ENCODE measurements around the gene THSD8.

The THSD8 gene

DNA sequence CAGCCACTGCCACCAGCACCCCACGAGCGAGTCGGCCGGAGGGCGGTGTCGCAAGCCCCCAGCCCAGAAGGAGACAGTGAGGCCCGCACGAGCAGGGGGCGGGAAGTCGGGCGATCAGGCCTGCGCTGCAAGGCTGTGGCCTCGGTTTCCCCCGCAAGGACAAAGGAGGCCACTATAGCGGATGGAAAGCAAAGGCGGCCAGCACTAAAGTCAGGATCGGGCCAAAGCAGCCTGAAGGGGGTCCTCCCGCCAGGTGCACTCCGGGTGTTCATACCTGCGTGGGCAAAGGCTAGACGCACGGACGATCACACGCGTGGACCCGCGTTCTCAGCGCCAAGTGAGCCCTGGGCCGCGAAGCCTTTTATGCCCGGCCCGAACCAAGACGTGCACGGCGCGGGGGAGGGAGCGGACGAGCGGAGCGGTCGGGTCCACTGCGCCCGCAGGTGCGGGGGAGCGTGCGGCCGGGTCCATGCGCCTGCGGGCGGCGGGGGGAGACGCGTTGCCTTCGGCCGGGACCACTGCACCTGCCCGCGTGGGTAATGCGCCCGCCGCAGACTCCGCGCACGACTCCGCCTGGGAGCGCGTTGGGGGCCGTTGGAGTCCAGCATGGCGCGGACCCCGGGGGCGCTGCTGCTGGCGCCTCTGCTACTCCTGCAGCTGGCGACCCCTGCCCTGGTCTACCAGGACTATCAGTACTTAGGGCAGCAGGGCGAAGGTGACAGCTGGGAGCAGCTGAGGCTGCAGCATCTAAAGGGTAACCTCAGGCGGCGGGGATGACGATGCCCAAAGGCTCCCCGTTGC lies at the start of gene THSD8, which contains the start of gene PRDX2:
Gene THSD8, plus strand, starts transcription at position 604 of the 801 bp plus-strand sequence. Its CDS starts 3 bp downstream, at position 607.
Gene PRDX2, minus strand, starts transcription at position 335 of the 801 bp plus-strand sequence. CDS start 539 bp downstream, outside the sequence.
- DNase-seq (ENCODE audit: low read depth): no peak

DNA sequence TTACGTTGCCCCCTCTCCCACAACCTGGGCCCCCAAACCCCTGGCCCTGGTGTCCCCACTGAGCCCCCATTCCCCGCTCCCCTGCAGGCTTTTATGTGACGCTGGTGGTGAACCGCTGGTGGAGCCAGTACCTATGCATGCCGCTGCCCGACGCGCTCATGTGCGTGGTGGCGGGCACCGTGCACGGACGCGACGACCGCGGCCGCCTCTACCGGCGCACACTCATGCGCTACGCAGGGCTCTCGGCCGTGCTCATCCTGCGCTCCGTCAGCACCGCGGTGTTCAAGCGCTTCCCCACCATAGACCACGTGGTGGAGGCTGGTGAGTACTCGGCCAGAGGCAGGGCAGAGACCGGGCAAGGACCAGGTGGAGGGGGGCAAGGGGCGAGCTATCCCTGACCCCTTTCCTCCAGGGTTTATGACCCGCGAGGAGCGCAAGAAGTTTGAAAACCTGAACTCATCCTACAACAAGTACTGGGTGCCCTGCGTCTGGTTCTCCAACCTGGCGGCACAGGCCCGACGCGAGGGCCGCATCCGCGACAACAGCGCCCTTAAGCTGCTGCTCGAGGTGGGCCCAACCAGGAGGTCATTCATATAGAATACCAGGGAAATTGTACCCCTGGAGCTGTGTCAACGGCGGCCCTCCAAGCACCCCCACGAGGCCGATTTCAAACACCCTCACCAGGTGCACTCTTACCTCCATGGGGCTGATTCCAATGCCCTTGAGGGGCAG lies 47.2 kb upstream of the THSD8 start:
- no peak for DNase-seq (ENCODE audit: low read depth)

DNA sequence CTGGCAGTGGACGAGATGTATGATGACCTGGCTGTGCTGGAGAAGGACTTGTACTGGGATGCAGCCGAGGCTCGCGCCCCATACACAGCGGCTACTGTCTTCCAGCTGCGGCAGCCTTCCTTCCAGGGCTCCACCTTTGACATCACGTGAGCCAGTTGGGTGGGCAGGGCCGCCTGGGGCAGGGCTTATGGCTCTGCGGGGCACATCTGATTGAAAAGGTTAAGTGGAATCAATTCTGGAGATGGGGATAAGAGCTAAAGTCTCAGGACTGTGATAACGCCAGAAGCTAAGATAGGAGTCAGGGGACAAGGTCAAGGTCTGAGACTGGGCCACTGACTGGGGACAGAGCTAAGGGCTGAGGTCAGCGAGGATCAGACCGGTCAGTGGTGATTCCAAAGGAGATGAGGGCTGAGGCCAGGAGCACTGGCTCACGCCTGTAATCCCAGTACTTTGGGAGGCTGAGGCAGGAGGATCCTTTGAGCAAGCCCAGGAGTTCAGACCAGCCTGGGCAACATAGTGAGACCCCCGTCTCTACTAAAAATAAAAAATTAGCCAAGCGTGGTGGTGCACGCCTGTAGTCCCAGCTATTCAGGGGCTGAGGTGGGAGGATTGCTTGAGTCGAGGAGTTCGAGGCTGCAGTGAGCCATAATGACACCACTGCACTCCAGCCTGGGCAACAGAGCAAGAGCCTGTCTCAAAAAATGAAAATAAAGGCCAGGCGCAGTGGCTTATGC lies 45.6 kb upstream of the THSD8 start:
- no peak for DNase-seq (ENCODE audit: low read depth)

DNA sequence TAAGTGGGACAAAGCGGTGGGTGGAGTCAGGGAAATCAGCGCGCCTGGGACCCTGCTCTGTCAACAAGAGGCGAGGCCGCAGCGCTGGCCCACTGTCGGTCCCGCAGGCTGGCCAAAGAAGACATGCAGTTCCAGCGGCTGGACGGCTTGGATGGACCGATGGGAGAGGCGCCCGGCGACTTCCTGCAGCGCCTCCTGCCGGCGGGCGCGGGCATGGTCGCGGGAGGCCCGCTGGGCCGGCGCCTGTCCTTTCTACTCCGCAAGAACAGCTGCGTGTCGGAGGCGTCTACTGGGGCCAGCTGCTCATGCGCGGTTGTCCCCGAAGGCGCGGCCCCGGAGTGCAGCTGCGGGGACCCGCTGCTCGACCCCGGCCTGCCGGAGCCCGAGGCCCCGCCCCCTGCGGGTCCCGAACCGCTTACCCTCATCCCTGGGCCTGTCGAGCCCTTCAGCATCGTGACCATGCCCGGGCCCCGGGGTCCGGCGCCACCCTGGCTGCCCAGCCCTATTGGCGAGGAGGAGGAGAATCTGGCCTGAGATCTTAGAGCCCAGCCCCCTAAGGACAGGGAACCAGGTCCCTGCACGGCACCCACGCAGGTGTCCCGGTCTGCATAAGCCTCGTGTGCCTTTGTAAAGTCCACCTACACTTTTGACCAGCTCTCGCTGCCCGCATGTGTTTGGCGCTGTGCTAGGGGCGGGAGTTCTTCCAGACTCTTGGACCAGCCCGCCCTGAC lies 44.2 kb upstream of the THSD8 start:
- DNase-seq (ENCODE audit: low read depth): peak; percentile 53

DNA sequence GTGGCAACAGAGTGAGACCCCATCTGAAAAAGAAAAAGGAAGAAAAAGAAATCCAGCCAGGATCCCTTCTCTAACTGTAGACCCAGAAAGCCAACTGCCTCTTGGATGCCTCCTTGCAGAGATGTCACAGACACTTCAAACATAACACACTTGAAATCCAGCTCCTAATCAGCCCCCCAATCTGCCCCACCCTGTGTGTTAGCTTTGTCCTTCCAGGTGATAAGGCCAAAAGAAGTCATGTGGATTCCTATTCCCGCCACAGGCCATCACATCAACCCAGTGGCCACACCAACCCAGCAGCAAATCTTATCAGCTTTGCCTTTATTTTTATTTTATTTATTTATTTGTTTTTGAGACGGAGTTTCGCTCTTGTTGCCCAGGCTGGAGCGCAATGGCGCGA lies 42.2 kb upstream of the THSD8 start:
- DNase-seq (ENCODE audit: low read depth): no peak

DNA sequence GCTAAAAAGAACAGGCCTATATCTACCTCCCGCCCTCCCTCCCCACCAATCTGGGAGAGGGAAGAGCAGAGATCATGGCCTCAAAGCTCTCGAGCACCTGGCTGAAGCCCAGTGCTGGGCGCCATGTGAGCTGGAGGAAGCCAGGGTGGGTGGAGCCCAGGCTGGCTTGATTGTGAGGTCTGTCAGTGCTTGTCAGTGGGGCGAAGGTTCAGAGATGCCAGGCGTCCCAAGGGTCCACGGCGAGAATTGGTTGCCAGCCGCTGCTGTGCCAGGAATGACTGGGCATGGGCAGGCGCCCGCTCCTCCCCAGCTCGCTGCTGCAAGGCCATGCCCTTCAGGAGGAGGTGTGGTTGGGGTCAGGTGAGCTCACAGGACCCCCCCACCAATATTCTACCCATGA lies 38.8 kb upstream of the THSD8 start:
- DNase-seq (ENCODE audit: low read depth): no peak

DNA sequence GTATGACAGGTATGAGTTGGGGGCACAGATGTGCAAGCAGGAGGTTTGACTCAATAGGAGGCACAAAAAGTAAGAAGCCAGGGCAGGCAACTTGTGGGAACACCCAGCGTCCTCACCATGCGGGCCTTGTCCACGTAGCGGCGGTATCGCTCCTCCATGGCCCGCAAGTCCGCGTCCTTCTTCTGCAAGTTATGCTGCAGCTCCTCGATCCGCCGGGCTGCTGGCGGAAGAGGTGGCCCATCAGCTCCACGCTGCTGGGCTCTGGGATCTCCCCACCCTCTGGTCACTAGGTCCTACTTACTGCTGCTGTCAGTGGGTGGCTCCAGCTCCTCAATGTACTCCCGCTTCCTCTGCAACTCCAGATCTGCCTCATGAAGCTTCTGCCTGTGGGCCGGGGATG lies 37.2 kb upstream of the THSD8 start:
- no peak for DNase-seq (ENCODE audit: low read depth)

DNA sequence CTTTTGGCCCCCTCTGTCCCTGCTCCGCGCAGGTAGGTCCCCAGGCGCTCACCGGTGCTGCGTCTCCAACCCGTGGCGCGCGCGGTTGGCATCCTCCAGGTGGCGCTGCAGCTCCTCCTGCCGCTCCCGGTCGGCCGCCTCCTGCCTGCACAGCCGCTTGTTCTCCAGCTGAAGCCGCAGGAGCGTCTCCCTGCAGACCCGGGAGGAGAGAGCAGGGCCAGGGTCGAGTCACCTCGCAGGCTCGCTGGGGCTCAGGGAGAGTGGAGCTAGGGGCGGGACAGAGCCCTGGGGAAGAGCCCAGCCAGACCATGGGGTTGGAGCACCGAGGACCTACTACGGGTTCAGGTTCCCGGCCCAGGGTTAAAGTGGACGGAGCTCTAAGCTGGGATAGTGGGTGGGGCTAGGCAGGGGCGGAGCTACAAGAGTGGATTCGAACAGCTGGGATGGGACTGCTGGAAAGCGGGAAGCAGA lies 35.8 kb upstream of the THSD8 start:
- DNase-seq (ENCODE audit: low read depth): no peak

DNA sequence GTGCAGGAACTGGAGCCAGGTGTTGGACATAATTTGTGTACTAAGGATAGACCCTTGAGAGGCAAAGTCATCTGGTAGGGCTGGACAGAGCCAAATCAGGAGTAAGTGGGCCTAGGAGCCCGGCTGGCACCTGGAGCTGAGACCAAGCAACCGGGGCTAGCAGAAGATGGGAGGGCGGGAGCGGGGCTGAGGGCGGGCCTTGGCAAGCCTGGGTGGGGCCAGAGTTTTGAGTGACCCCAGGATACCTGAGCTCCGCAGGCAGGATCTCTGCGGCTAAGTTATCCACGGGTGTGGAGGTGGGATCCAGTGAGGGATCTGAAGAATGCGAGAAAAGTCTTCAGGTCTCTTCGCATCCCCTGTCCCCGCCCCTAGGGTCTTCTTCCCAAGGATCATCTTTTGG lies 34.7 kb upstream of the THSD8 start:
- no peak for DNase-seq (ENCODE audit: low read depth)

DNA sequence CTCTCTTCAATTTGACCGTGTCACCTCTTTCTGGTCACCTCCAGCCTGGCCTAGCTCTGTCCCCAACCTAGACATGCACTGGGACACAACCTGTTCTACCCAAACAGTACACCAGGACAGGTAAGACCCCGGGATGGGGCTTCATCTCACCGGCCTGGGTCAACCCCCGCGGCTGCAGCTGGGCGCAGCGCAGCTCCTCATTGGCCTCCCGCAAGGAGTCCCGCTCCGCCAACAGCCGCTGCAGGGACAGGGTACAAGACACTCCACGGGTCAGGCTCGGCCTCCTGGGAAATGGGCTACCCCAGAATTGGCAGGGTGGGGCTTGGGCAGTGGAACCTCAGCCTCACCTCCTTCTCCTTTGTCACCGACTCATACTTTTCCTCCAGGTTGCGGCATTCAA lies 34.2 kb upstream of the THSD8 start:
- no peak for DNase-seq (ENCODE audit: low read depth)

DNA sequence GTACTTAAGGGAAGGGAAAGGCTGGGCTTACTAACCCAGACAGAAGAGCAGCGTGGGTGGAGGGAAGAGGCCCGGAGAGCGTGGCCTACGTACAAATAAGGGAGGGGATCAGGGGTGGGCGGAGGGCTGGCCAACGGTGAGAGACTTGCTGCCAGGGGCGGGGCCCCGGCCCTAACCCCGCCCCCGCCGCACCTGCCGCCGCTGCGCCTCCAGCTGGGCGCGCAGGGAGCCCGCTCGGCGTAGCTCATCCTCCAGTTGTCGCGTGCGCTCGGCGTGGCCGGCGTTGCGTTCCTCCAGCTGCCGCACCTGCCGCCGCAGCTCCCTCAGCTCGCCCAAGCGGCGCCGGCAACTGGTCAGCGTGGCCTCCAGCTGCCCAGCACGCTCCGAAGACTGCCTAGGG lies 32.2 kb upstream of the THSD8 start:
- DNase-seq (ENCODE audit: low read depth): no peak

DNA sequence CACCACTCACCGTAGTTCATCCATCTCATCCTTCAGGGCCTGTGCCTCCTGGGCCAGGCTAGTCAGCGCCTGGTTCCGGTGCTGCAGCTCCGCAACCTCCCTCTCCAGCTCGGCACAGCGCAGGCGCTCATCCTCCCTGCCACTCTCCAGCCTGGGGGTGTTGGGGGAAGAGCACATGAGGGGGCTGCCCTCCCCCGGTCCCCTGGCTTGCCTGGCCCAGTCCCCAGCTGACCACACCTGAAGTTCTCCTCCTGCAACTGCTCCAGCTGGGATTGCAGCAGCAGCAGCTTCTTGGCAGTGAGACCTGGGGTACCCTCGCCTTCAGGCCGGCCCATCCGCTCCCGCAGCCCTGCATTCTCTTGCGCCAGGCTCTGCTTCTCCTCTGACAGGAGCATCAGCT lies 30.9 kb upstream of the THSD8 start:
- DNase-seq (ENCODE audit: low read depth): no peak

DNA sequence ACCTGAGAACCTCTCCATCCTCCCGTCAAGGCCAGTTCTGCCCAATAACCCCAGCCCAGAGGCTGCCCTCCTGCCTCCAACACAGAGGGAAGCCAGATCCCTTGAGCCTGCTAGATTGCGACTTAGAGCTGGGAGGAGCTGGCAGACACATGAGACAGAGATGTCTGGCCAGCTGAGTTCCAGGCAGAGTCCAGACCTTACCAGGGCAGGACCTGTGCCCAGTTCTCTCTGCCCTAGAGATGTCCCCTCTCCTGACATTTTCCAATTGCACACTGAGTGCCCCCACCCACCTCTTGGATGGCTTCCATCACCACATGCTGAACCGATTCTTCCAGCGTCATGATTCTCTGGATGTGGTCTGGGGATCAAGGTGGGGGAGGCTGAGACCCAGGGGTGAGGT lies 29.5 kb upstream of the THSD8 start:
- DNase-seq (ENCODE audit: low read depth): no peak

DNA sequence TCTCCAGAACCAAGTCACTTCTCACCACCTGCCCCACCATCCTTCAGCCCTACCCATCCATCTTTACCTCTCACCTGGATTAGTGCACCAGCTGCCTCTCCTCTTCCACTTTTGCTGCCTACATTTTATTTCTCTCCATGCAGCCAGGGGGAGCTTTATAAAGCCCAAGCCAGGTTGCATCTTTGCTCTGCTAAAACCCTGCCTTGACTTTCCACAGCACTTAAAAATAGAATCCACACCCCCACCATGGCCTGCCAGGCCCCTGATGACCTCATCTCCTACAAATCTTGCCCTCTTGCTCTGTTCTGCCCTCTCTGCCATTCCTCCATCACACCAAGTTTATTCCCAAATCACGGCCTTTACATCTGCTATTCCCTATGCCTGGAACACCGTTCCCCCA lies 28.3 kb upstream of the THSD8 start:
- DNase-seq (ENCODE audit: low read depth): no peak

DNA sequence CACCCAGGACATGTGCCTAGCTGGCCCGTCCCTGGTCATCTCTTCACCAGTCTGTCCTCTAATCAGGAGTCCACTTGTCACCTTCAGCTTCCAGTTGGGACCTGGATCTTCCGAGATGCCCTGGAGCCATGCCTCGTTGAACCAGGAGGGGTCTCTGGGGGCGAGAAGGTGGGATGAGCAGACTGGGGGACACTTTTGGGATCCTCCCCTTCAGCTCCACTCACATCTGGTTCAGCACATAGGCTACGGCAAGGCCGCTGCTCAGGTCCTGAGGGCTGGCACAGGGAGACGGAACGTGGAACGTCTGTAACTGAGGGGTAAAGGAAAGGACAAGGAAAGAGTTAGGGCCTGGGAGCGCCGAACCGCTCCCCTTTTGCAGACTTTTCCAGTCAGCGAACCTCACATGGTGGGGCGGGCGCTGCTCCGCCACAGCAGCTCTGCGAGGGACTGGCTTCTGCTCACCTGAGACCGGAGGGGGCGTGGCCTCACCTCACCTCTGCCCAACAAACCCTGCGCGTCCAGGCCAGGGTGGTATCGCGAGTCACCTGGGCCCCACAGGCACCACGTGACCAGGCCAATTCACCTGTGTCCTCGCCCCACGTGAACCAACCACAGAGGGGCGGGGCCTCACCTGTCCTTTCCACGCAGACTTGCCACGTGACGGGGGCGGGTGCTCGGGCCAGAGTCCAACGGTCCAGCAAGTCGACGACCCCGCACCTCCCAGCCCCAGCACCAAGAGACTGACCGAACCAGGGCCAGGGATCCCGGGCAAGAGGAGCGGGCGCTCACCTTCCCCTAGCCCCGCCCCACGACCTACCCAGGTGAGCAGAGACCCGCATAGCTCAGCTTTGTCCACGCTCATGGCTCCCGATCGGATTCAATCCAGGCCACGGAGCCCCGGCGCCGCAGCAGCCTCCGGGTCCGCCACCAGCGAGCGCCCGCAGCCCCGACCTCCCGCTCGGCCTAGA lies 27.0 kb upstream of the THSD8 start, which contains the start of gene HOOK2:
Gene HOOK2, minus strand, starts transcription at position 965 of the 968 bp plus-strand sequence. Its CDS starts 103 bp downstream, at position 862.
- DNase-seq (ENCODE audit: low read depth): no peak

DNA sequence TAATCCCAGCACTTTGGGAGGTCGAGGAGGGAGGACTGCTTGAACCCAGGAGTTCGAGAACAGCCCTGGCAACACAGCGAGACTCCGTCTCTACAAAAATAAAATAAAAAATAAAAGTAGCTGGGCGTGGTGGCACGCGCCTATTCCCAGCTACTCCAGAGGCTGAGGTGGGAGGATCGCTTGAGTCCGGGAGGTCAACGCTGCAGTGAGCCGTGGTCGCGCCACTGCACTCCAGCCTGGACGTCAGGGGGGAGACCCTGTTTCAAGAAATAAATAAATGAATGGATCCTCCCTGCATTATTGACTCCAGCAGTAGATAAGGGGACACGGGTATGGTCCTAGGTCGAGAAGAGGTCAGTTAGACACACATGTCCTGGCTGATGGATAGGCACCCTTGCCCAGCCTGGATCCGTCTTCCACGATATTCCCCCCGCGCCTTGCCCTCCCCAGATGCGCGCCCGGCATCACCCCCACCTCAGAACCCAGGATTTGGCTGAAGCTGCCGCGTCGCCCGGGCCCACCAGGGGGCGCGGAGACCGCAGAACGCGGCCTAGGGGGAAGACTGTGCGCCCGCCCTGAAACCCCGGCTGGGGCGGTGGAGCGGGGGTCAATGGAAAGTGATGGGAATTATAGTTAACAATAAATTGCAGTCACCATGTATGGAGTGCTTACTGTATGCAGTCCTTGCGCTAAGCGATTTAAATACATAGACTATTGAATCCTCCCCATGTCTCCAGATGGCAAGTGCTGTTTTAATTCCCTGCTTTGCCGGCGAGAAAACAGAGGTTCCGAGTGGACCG lies 24.5 kb upstream of the THSD8 start:
- no peak for DNase-seq (ENCODE audit: low read depth)

DNA sequence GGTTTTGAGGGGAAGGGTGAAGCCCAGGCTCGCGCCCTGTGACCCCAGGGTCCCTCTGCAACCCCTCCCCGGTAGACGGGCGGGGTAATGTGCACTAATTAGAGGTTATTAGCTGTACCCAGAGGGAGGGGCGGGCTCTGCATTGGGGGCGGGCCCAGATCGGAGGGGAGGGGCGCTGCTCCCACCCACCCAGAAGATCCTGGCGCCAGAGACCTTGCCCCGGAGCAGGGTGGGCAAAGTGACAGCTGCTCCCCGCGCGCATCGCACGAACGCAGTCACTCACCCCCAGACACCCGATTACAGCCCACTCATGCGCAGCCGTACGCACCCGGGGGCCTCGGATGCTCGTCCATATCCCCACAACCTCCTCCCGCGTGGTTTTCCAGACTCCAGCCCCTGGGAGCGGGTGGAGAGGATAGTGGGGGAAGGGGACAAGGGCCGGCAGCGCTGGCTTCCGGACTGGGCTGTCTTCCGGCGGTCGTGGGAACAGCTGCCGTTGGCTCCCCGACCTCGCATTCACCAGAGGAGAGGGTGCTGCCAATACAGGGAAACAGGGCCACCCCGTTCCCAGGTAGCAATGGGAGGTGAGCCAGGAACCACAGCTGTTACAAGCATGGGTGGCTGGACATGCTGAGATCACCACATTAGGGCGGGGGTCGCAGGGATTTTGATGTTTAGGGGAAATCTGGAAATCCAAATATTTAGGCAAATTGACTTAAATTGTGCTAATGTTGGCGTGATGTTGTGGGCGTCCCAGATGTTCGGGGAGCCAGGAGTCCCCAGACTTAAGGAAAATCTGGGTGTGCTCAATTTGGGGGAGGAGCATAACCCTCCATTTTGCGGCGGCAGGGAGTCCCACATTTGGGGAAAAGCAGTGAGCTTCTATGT lies 23.6 kb upstream of the THSD8 start:
- peak; percentile 56 for DNase-seq (ENCODE audit: low read depth)

DNA sequence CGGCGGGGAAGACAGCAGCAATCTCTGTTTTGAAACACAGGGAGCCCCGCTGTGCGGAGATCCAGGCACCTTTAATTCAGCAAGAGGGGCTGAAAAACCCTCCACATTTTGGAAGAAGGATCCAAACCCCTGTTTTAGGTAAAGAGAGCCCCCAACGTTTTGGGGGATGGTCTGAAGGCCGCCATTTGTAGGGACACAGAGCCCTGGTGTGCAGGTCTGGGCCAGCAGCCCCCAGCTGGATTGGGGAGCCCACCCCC lies 23.0 kb upstream of the THSD8 start:
- DNase-seq (ENCODE audit: low read depth): no peak
